ENCODE measurements around the gene IFIT3. TPM values are rescaled to one million over a fixed set of nuclear protein-coding genes. Genes with fewer than 3 reads are reported as not detected.

Gene IFIT3
- total RNA-seq, 1 donor from 2014 or later = 6.8 TPM

DNA sequence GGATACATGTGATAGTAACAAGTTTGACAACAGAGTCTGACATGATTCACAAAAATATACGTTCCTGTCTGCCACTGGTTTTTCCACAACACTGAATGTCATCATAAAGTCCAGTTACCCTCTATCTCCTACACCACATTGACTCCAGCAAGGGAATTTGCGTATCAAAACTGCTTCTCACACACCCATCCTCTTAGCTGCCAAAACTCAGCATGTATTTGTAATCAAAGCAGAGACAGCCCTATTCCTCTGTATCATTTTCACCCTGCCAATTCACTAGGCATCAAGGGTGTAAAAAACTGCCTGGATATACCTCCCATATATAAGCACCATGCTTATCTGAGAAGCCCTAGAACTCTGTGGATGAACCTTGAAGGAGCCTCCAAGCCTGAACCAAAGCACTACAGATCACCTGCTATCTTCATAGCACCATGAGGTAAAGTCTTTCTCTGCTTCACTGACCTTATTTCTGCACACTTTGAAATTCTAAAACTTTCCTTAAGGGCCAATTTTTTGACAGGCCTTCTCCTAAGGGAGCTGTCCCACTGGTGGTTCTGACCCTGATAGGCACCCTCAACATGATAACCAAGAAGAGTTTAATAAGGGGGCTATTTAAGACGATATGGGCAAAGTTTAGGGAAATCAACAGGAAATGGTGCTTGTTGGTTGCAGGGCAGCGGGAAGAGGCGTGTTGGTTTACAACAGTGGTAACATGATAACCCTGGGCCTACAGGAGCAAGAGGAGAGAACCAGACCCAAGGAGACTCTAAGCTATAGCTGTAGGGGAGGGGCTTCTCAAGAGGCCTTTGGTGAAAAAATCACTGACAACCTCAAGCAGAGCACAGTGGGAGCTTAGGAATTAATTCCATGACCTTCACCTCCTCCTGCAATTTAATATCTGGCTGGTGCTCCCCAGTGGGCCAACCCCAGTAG is 50.2 kb downstream of the IFIT3 start, which contains the start of gene IFIT1B:
TSS of gene IFIT1B (plus strand) at position 352 of the 933 bp plus-strand sequence. CDS start at position 432, 80 bp downstream.
- intact Hi-C loops (cut with DNase I) = no loop called here

DNA sequence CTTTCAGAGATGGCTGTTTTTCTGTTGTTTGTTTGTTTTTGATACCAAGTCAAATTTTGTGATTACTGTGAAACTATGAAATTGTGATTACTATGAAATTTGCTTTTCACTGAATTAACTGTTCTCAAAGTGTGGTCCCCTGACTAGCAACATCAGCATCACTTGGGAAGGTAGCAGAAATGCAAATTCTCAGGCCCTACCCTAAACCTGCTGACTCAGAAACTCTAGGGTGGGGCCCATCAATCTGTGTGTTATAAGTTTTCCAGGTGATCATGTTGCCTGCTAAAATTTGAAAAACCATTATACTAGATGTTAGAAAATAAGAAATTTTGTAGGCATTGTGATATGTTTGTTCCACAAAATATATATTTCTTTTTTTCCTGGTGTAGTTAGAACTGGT is 51.3 kb downstream of the IFIT3 start:
- no peak for DNase-seq (ENCODE audit: low spot score)
- intact Hi-C loops (cut with DNase I) = no loop called here

More for the DNA sequence above, 50.2 kb downstream of the IFIT3 start, which contains the start of gene IFIT1B:
- DNase-seq (ENCODE audit: low spot score) = no peak

DNA sequence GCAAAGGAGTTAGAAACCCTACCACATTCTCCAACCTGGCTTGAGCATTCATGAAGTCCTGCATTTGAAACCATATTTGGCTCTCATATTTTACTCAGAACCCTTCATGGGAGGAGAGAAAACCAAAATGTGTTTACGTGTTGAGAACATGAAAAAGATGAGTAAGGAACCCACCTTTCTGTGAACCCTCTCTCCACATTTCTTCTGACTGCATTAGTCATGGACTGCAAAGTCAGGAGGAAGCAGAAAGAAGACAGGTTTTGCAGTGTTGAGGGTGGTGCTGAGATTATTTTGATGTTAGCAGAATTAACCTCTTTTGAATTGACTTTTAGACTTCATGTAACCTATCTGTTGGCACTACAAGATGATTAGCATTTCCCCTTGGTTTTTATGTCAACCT is 55.0 kb downstream of the IFIT3 start:
- intact Hi-C loops (cut with DNase I) = no loop called here
- no peak for DNase-seq (ENCODE audit: low spot score)

DNA sequence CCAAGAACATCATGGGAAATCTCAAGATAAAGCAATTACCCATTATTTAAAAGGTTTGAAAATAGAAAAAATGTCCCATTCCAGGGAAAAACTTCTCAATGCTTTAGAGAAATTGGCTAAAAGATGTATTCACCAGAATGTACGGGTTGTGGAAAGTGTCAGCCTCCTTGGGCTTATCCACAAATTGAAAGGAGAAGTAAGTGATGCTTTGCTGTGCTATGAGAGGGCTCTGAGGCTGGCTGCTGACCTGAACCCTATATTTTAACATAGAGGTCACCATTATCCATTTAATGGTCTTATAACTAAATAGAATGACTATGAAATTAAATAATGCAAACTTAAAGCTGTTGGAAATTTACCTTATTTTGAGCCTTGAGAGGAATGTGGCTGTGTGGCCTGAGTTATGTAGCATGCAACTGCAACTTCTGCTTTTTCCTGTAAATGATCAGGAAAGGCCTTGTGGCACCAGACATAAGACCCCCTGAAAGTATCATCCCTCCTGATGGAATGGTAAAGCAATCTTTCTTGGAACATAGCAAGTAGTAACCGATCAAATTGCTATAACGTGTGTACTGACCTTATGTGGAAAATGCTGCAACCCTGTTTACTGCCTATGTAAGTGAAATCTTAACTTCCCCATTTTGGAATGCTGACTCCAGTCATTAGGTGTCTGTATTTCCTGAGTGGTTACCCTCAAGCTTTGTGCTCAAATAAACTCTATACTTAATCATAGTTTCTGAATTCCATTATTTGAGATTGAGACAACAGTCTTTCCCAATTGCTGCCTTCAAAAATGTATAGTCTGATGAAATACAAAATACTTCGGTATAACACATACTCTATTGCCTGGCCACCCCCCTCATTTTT is 56.9 kb downstream of the IFIT3 start:
- intact Hi-C loops (cut with DNase I) = no loop called here
- no peak for DNase-seq (ENCODE audit: low spot score)

DNA sequence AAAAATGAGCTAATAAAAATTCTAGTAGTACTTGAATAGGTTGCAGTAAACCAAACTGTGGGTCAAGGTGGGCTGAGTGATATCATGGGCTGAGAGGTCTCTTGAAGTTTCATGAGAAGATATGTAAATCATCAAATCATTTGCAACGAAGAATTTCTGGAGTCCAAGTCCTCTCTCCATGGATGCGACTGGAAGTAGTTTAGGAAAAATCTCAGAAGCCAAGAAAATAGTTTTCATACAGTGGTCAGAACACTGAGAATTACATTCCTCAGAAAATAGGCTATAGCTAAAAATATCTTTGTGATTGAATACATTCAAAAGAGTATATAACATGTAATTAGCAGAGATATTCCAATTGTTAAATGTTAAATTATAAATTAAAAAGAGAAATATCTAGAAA is 61.0 kb downstream of the IFIT3 start:
- intact Hi-C loops (cut with DNase I) = no loop called here
- no peak for DNase-seq (ENCODE audit: low spot score)

DNA sequence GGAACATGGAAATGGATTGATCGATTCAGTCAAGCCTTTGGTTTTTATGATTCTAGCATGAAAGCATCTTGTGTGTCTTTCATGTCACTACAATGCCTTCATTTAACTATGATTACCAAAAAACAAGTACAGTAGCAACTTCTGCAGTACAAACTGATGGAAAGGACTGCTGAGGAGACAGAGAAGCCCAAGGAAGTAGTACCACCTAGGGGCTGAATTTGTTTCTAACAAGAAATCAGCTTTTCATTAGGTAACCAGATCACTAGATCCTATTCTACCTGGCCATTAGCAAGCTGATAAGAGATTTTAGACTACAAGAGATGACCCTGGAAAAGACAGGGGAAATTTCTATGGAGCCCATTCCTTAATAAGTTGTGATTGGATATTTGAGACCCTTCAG is 61.5 kb downstream of the IFIT3 start:
- intact Hi-C loops (cut with DNase I) = no loop called here
- DNase-seq (ENCODE audit: low spot score) = no peak

Other genes with a start within 250 kb of the IFIT3 start
- 1.00 TPM for gene CH25H, start 120.7 kb upstream of the IFIT3 start, total RNA-seq
- gene LIPA, start 76.2 kb upstream of the IFIT3 start, total RNA-seq = 16.0 TPM
- gene IFIT2, start 26.0 kb upstream of the IFIT3 start, total RNA-seq = 4.3 TPM
- 0.81 TPM for gene IFIT1B, start 50.1 kb downstream of the IFIT3 start, total RNA-seq
- 9.8 TPM for gene IFIT1, start 64.6 kb downstream of the IFIT3 start, total RNA-seq
- gene IFIT5, start 86.6 kb downstream of the IFIT3 start, total RNA-seq = 11.5 TPM
- gene SLC16A12, start 207.6 kb downstream of the IFIT3 start, total RNA-seq = 3.1 TPM

Data from cardiac septum (tissue), 1 donor.